K562 treated with DMSO at 1 percent for 12 hours (cell line): ENCODE results near the gene IMPA2. TPM values are rescaled to one million over a fixed set of nuclear protein-coding genes. Genes with fewer than 3 reads are reported as not detected.

Experiments
- total RNA-seq: library from RNA; unstranded; fragments of 300-600 nt; gene quantifications from 2 replicates; pipeline ENCODE4 v1.2.3, GENCODE V29; 2022; ENCODE audit not compliant: insufficient read depth

IMPA2 gene
- total RNA-seq: 12.8 and 13.7 TPM in 2 replicates

DNA sequence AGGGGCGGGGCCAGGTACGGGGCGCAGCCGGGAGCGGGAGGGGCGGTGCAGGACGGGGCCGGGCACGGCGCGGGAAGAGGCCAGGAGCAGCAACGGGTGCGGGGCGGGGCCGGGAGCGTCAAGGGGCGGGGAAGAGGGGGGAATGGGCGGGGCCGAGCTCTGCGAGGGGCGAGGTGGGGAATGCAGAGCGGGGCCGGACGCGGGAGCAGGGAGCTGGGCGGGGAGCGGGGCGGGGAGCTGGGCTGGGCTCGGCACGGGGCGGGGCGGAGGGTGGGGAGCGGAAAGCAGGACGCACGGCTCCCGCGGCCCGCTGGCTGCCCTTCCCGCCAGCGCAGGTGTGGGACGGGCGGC, at the start of gene IMPA2:
IMPA2 (plus strand) TSS at position 316 of the 351 bp plus-strand sequence. CDS start 163 bp downstream, outside the sequence.

Other genes starting within 250 kb of the IMPA2 start
- 24.6 and 37.8 TPM in 2 replicates for gene CHMP1B, start 130.1 kb upstream of the IMPA2 start, total RNA-seq
- 15.8 and 31.8 TPM in 2 replicates for gene MPPE1, start 73.2 kb upstream of the IMPA2 start, total RNA-seq
- not detected in 2 replicates for gene ANKRD62, start 112.3 kb downstream of the IMPA2 start, total RNA-seq